GM12875 (cell line): ENCODE results near the gene EDA.

Experiments used
- H3K4me3 ChIP-seq: one replicate; pipeline ENCODE4 v1.5.1; 2011; ENCODE audit warnings: low read depth, low read length, control low read depth
- CTCF ChIP-seq: IDR thresholded peaks from 2 replicates; pipeline ENCODE4 v1.5.1; 2011; ENCODE audit warnings: low read depth, mild to moderate bottlenecking, control low read depth, inconsistent platforms, low read length, moderate library complexity, borderline replicate concordance; ENCODE audit not compliant: insufficient read depth

EDA gene

GRCh38 chrX:70042399-70043371, 426.8 kb downstream of the EDA start:
- H3K4me3 ChIP-seq, result no peak overlapping the region
- TF ChIP-seq CTCF, result no peak

- H3K4me3 ChIP-seq, result no peak overlapping the region
These were observed 427.8 kb downstream of the EDA start for GRCh38 chrX:70043685-70044084.

GRCh38 chrX:70044541-70045245, 428.8 kb downstream of the EDA start:
- no peak for TF ChIP-seq CTCF

More at GRCh38 chrX:70043685-70044084, 427.8 kb downstream of the EDA start:
- no peak for TF ChIP-seq CTCF

GRCh38 chrX:70046978-70047377, 431.1 kb downstream of the EDA start:
- no peak overlapping the region for H3K4me3 ChIP-seq
- no peak for TF ChIP-seq CTCF

More at GRCh38 chrX:70044541-70045245, 428.8 kb downstream of the EDA start:
- no peak overlapping the region for H3K4me3 ChIP-seq

- no peak overlapping the region for H3K4me3 ChIP-seq
- no peak for TF ChIP-seq CTCF
These were observed 433.5 kb downstream of the EDA start for GRCh38 chrX:70049406-70049805.

GRCh38 chrX:70049925-70050324, 434.0 kb downstream of the EDA start, which contains the start of gene AWAT2:
TSS of gene AWAT2 (minus strand) at chrX:70049938. CDS start at chrX:70049932, 6 bp downstream.
- no peak within 1 kb of the TSS for H3K4me3 ChIP-seq
- no peak for TF ChIP-seq CTCF
